ENCODE results near the gene PLA2G3. TPM values are rescaled to one million over a fixed set of nuclear protein-coding genes. Genes with fewer than 3 reads are reported as not detected.

PLA2G3 gene
- total and polyA plus RNA-seq, 2 of the 8 experiments (the other 6 are each of a cell fraction or from before 2014, with no cell fraction given), result 18.1 to 25.9 TPM

DNA sequence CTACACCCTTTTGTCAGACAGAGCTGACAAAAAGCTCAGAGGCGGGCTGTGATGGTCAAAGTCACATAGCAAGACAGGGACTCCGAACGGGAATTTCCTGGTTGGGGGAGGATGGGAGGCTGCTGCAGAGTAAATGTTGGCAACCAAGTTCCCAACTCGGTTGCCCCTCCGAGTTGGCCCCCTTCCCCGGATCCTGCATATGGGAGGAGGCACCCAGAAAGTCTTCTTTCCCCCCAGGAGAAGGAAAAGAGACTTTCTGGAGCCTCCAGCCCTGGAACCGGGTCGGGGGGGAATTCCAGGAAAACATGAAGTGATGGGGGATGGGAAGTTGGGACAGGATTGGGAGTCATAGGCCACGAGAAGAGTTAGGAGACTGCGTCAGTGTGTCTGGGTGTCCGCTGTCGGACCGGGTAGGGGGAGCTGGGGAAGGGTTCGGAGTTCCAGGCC is 33.6 kb downstream of the PLA2G3 start:
- no peaks in the 10 kb centered on the region for H3K36me3 ChIP-seq (ENCODE audit: control insufficient read depth in 2 of 4, insufficient read depth in 4 of 4, low read length in 3 of 4)
- H4K20me1 ChIP-seq (replicated peaks in 1 of 2; ENCODE audit: control insufficient read depth in 1 of 2, insufficient read depth in 2 of 2, low read length in 2 of 2), result peaks cover 0 to 8% of the 10 kb centered on the region in 2 experiments
- peak overlapping the region; percentile 91 for H4K8ac ChIP-seq (ENCODE audit: extremely low read depth, insufficient read depth, low read length)
- peaks cover 8% of the 10 kb centered on the region; the same call in 1 of the 2 replicates for H3K23me2 ChIP-seq (ENCODE audit: low read depth, low read length)
- peaks cover 0 to 15% (median 11%) of the 10 kb centered on the region in 4 experiments; a peak in 5 of 7 replicates for H3K4me1 ChIP-seq (replicated peaks in 1 of 4; ENCODE audit: control insufficient read depth in 3 of 4, insufficient read depth in 4 of 4, low read length in 3 of 4)
- TF ChIP-seq TAF1 (IDR thresholded peaks at IDR 0.05; ENCODE audit: low read depth, low read length), result no peak
- TF ChIP-seq SP1 (IDR thresholded peaks at IDR 0.05; ENCODE audit: low read depth, low read length), result no peak
- TF ChIP-seq CHD1 (IDR thresholded peaks at IDR 0.05; ENCODE audit: low read depth, low read length), result no peak
- no peak for TF ChIP-seq CBX8 (IDR thresholded peaks at IDR 0.05; ENCODE audit: borderline replicate concordance, low read depth, low read length)
- TF ChIP-seq BACH1 (IDR thresholded peaks at IDR 0.05; ENCODE audit: low read length), result no peak
- TF ChIP-seq SAP30 (IDR thresholded peaks at IDR 0.05; ENCODE audit: insufficient read depth, insufficient replicate concordance, low read length), result no peak
- no peak for TF ChIP-seq TBP (IDR thresholded peaks at IDR 0.05; ENCODE audit: low read depth, low read length)
- H3K9ac ChIP-seq (replicated peaks in 1 of 4; ENCODE audit: extremely low read depth in 1 of 4, low read depth in 3 of 4, low read length in 3 of 4), result peak overlapping the region; percentile 51 to 57 (median 53)
- no peak overlapping the region for H4K91ac ChIP-seq (replicated peaks; ENCODE audit: insufficient read length, low read length)
- ChIA-PET CTCF (ENCODE audit: partially characterized antibody) (interaction anchor here (0.6 to 8.7 kb wide), 13 partner anchors 8 to 826 kb away, joined by 3 to 124 read pairs (median 5); partner anchors contain the start of genes PLA2G3 and SMTN), POLR2A (ENCODE audit: partially characterized antibody) (interaction anchor here (0.9 to 3.1 kb wide), 6 partner anchors 13 to 53 kb away, joined by 3 to 16 read pairs (median 4); partner anchors contain the start of genes INPP5J, PLA2G3 and RNF185)
- H3K56ac ChIP-seq (replicated peaks; ENCODE audit: insufficient read length, low read depth, low read length), result peak overlapping the region; percentile 6
- H3K27ac ChIP-seq (ENCODE audit: low read depth, low read length), result no peak overlapping the region
- H3K9me3 ChIP-seq (ENCODE audit: insufficient read depth in 2 of 2, low read depth in 1 of 2, low read length in 1 of 2), result no peaks in the 10 kb centered on the region
- no peak overlapping the region for H2BK20ac ChIP-seq (ENCODE audit: low read length)
- H2BK12ac ChIP-seq (ENCODE audit: low read depth, low read length), result no peak overlapping the region
- H2BK120ac ChIP-seq (replicated peaks; ENCODE audit: low read depth, low read length), result peak overlapping the region; percentile 22
- peak overlapping the region; percentile 49 to 77 (median 68) for H3K4me3 ChIP-seq (ENCODE audit: extremely low read depth in 1 of 4, insufficient read depth in 2 of 4, low read depth in 3 of 4, low read length in 4 of 4)
- no peaks in the 10 kb centered on the region for H3K79me2 ChIP-seq (ENCODE audit: control insufficient read depth in 1 of 2, insufficient read depth in 2 of 2, low read length in 2 of 2)
- H3K4ac ChIP-seq (replicated peaks; ENCODE audit: insufficient read length, low read depth, low read length), result peak overlapping the region; percentile 53
- H2AK5ac ChIP-seq (ENCODE audit: low read depth, low read length), result no peak overlapping the region
- H2BK15ac ChIP-seq (ENCODE audit: low read length), result no peak overlapping the region
- WGBS, 2 experiments (ENCODE audit: extremely low coverage in 1 of 2, insufficient coverage in 1 of 2, insufficient read length in 1 of 2, insufficient replicate concordance in 2 of 2, low coverage in 1 of 2, low lambda C conversion rate in 2 of 2, missing lambda C conversion rate in 1 of 2), result 52% methylated on average over 14 of the region's 14 CpGs; no CpG with 5 or more reads in 1 of the 2 experiments
- H2BK5ac ChIP-seq (ENCODE audit: low read depth, low read length), result peak overlapping the region; percentile 52; the same call in 1 of the 2 replicates
- no peak overlapping the region for H3K14ac ChIP-seq (ENCODE audit: insufficient read length)
- peak overlapping the region; percentile 25; the same call in 1 of the 2 replicates for H2AFZ ChIP-seq (ENCODE audit: low read length)
- no peaks in the 10 kb centered on the region; the same call in 1 of the 2 replicates for H3K79me1 ChIP-seq (ENCODE audit: low read depth, low read length)
- no peak for DNase-seq (ENCODE audit: low read depth in 1 of 2, low spot score in 2 of 2)
- no peak overlapping the region for H4K5ac ChIP-seq (ENCODE audit: insufficient read length, low read depth, low read length)
- peaks cover 10 to 23% (median 22%) of the 10 kb centered on the region in 4 experiments for H3K27me3 ChIP-seq (replicated peaks in 1 of 4; ENCODE audit: control insufficient read depth in 3 of 4, extremely low read depth in 1 of 4, insufficient read depth in 3 of 4, low read length in 3 of 4)
- H3K18ac ChIP-seq (ENCODE audit: extremely low read depth, low read length), result no peak overlapping the region; the same call in none of the 2 replicates
- no peak overlapping the region for H3K23ac ChIP-seq (ENCODE audit: insufficient read length)
- no peak for FAIRE-seq
- H3K4me2 ChIP-seq (ENCODE audit: insufficient read depth in 1 of 2, low read depth in 2 of 2, low read length in 2 of 2), result peak overlapping the region; percentile 84 to 90

Measured in H1 (cell line).